Skeletal muscle satellite cell (primary cell): ENCODE data around the gene SYT9.

ENCODE experiments used
- H3K27me3 ChIP-seq: 2 replicates; pipeline ENCODE4 v1.7.0; 2013; ENCODE audit warnings: low read length; ENCODE audit not compliant: control insufficient read depth, insufficient read depth
- H3K36me3 ChIP-seq: 2 replicates; pipeline ENCODE4 v1.7.0; 2013; ENCODE audit warnings: mild to moderate bottlenecking, control low read depth, low read length; ENCODE audit not compliant: insufficient read depth
- H3K4me1 ChIP-seq: 2 replicates; pipeline ENCODE4 v1.7.0; 2013; ENCODE audit warnings: low read length; ENCODE audit not compliant: control insufficient read depth, insufficient read depth
- H3K4me2 ChIP-seq: 2 replicates; pipeline ENCODE4 v1.7.0; 2013; ENCODE audit warnings: mild to moderate bottlenecking, low read length
- H3K4me3 ChIP-seq: 2 replicates; pipeline ENCODE4 v1.7.0; 2013; ENCODE audit warnings: low read length
- H3K9ac ChIP-seq: 2 replicates; pipeline ENCODE4 v1.7.0; 2013; ENCODE audit warnings: mild to moderate bottlenecking, low read depth, low read length, moderate library complexity
- H3K9me3 ChIP-seq: replicated peaks from 2 replicates; pipeline ENCODE4 v1.7.0; 2013; ENCODE audit warnings: mild to moderate bottlenecking, control low read depth, low read length

Gene SYT9

DNA sequence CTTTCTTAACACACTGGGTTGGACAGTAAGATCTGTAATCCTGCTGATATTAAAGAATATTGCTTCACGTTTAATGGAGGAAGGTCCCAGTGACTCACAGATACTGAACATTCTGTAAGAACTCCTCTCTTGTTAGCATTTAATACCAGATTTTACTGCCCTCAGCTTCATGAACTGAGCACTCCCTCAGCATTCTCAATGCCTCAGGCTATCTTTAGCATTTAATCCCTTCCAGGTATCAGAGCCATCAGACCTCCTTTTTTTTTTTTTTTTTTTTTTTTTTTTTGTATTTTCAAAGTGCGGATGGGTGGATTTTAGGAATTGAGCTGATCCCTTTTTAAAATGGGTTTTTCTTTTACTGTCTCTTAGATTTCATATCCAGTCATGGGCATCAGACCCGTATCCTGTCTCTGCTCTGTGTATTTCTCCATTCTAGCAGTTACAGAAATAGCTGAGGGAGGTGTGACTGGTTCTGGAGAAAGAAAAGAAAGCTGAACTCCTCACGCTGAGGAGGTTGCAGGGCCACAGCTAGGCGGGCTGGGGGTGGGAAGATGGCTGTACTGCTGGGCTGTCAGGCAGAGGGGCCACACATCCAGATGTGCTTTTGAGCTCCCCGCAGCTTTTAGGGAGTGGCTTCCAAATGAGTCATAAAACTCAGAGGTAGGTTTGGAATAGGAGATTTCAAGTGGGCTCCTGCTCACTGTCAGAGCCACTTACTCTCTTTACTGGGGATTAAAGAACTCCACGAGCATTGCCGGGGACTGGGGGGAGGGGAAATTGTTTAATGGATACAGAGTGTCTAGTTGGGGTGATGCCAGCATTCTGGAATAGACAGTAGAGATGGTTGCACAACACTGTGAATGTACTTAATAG is 97.0 kb downstream of the SYT9 start:
- H3K4me2 ChIP-seq: no peak overlapping the region
- no peaks in the 10 kb centered on the region for H3K9me3 ChIP-seq
- H3K4me1 ChIP-seq: no peaks in the 10 kb centered on the region
- H3K4me3 ChIP-seq: no peak overlapping the region
- H3K36me3 ChIP-seq: no peaks in the 10 kb centered on the region
- no peaks in the 10 kb centered on the region for H3K27me3 ChIP-seq
- no peak overlapping the region for H3K9ac ChIP-seq

DNA sequence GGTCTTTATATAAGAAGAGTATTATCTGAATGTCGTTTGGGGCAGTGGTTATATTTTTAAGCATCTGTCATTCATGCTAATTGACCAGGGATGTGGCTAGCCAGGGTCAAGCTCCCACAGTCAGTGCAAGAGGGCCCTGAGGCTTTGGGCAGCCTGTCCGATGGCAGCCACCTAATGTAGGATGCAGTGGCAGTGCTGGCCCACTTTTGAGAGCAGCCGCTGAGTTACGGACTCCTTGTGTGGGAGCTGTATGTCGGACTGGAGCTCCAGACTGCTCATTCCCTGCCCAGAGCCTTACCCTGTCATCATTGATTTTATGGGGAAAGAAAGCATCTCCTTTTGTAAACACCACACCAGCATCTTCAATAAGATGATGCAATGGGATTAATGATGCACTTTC is 99.5 kb downstream of the SYT9 start:
- no peaks in the 10 kb centered on the region for H3K9me3 ChIP-seq
- no peaks in the 10 kb centered on the region for H3K27me3 ChIP-seq
- H3K4me1 ChIP-seq: no peaks in the 10 kb centered on the region
- H3K9ac ChIP-seq: no peak overlapping the region
- no peak overlapping the region for H3K4me2 ChIP-seq
- no peak overlapping the region for H3K4me3 ChIP-seq
- no peaks in the 10 kb centered on the region for H3K36me3 ChIP-seq

DNA sequence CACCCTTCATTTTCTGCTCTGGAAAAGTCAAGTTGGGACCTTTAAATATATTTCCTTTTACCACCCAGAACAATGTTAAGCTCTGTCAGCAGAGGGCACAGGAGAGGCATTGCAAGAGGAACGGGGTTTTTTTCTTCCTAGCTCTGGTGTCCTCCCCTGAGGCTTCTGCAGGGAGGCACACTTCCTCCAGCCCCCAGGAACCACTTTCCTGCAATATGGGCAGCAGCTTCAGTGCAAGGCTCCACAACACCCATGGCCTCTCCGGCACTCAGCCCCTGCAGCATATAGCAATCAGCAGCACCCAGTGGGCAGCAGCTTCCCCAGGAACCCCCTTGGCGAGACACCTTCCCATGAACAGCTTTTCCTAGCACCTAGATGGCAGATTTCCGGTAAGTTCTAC is 101.4 kb downstream of the SYT9 start:
- no peak overlapping the region for H3K9ac ChIP-seq
- no peak overlapping the region for H3K4me3 ChIP-seq
- no peaks in the 10 kb centered on the region for H3K36me3 ChIP-seq
- H3K27me3 ChIP-seq: no peaks in the 10 kb centered on the region
- no peak overlapping the region for H3K4me2 ChIP-seq
- H3K9me3 ChIP-seq: no peaks in the 10 kb centered on the region
- H3K4me1 ChIP-seq: no peaks in the 10 kb centered on the region

DNA sequence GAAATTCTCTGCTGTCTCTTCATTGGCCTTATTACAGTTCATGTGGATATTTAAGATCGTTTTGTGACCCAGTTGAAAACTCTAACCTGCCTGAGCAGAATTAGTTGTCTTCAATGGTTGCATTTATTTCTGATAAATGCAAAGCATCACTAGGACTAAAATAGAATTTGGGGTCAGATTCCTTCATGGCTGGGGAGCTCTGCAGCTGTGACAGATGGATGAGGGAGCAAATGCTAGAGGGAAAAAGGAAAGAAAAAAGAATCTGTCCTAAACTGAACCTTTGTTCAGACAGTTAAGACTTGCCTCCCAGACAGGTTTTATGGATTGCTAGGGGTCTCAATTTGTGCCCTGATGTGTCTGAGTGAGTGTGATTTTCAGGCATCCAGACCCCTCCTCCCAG is 113.0 kb downstream of the SYT9 start:
- H3K4me2 ChIP-seq: no peak overlapping the region
- no peaks in the 10 kb centered on the region for H3K4me1 ChIP-seq
- H3K4me3 ChIP-seq: no peak overlapping the region
- H3K9ac ChIP-seq: no peak overlapping the region
- H3K27me3 ChIP-seq: no peaks in the 10 kb centered on the region
- H3K9me3 ChIP-seq: no peaks in the 10 kb centered on the region
- H3K36me3 ChIP-seq: no peaks in the 10 kb centered on the region

DNA sequence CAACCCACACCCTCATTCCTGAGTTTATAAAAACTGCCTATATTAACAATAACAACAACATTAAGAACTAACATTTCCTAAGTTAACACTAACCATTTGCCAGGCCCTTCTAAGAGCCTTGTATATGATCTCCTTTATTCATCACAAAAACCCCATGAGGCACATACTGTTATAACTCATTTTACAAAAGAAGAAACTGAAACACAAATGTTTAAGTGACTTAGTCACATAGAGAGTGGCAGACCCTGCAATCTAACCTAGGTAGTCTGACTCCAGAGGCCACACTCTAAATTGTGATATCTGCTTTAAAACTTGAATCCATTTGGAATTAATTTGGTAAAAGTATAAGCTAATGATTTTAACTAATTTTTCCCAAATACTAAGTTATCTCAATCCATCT is 116.1 kb downstream of the SYT9 start:
- Histone ChIP-seq H3K27me3 (no peaks in the 10 kb centered on the region), H3K36me3 (no peaks in the 10 kb centered on the region), H3K4me2 (no peak overlapping the region), H3K4me3 (no peak overlapping the region), H3K4me1 (no peaks in the 10 kb centered on the region), H3K9me3 (no peaks in the 10 kb centered on the region), H3K9ac (no peak overlapping the region)

DNA sequence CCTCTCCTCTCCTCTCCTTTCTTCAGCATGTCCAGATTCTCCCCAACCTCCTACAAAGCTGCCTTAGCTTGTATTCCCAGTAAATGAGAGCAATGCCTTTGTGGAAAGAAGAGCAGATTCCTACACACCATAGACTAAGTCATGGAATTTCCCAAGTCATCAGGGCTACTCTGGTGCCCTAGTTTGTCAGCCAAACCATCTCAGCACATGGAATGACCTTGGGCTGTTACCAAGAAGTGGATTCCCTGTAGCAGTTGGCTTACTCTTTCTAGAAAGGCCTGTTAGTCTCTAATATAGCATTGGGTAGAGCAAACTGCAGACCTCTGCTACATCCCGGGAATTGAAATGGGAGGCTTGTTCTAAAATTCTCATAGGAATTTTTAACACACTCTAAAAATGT is 124.7 kb downstream of the SYT9 start:
- Histone ChIP-seq H3K27me3 (no peaks in the 10 kb centered on the region), H3K4me3 (no peak overlapping the region), H3K9me3 (no peaks in the 10 kb centered on the region), H3K36me3 (no peaks in the 10 kb centered on the region), H3K4me2 (no peak overlapping the region), H3K9ac (no peak overlapping the region), H3K4me1 (no peaks in the 10 kb centered on the region)

DNA sequence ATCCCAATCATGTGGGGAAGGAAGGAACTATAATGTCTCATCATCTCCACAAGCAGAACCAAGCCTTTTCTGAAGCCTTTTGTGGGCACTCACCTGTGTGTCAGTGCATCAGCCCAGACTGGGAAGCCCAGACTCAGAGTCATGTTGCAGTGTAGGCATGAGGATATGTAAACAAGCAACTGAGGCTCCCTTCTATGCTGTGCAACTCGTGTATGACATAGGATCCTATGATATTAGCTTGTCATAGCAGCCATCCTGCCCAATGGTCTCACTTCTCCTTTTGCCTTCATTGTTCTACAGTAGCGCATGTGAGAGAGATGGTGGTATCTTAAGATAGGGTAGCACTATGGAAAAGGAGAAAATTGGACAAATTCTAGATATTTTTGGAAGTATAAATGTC is 130.2 kb downstream of the SYT9 start:
- Histone ChIP-seq H3K4me1 (no peaks in the 10 kb centered on the region), H3K36me3 (no peaks in the 10 kb centered on the region), H3K4me2 (no peak overlapping the region), H3K4me3 (no peak overlapping the region), H3K9ac (no peak overlapping the region), H3K27me3 (no peaks in the 10 kb centered on the region), H3K9me3 (no peaks in the 10 kb centered on the region)

DNA sequence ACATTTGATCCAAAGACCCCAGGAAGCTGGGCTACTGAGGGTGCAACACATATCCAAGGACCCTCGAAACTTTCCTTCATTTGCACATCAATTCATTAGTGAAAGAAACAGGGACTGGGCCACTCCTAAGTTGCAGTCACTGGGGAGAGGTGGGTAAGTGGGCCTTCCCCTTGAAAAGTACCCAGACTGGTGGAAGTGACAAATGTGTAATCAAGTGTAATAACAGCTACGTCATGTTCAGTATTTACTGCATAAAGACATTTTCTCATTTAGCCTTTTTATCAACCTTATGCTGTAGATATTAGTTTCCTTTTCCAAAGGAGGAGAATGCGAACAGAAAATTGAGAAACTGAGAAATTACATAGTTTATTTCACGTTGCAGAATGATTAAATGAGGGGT is 131.7 kb downstream of the SYT9 start:
- Histone ChIP-seq H3K9me3 (no peaks in the 10 kb centered on the region), H3K9ac (no peak overlapping the region), H3K36me3 (no peaks in the 10 kb centered on the region), H3K4me2 (no peak overlapping the region), H3K4me3 (no peak overlapping the region), H3K27me3 (no peaks in the 10 kb centered on the region), H3K4me1 (no peaks in the 10 kb centered on the region)

DNA sequence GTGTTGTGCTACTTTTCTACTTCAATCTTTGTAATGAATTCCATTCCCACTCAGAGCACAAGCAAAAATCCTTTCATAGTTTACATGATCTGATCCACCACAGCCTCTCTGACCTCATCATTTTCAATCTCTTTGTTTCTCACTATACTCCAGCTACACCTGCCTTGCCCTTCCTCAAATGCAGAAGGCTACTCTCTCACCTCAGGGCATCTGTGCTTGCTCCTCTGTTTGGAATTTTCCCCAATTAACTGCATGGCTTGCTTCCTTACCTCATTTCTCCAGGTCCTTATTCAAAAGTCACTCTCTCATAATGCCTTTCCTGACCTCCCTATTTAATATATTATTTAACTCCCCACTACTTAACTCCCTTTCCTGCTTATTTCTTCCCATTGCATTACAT is 133.0 kb downstream of the SYT9 start:
- H3K36me3 ChIP-seq: no peaks in the 10 kb centered on the region
- no peak overlapping the region for H3K4me3 ChIP-seq
- H3K9me3 ChIP-seq: no peaks in the 10 kb centered on the region
- no peak overlapping the region for H3K4me2 ChIP-seq
- no peak overlapping the region for H3K9ac ChIP-seq
- H3K27me3 ChIP-seq: no peaks in the 10 kb centered on the region
- no peaks in the 10 kb centered on the region for H3K4me1 ChIP-seq

DNA sequence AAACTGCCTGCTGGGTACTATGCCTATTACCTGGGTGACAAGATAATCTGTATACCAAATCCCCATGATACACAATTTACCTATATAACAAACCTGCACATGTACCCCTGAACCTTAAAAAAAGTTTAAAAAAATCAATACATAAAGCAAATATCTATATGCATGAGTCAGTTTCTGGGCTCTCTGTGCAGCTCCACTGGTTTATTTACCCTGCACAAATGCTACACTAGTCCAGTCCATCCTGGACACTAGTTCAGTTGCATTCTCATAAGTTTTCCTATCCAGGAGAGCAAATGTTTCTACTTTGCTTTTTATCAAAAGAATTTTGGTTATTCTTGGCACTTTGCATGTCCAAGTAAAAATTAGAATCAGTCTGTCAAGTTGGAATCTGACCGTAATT is 133.8 kb downstream of the SYT9 start:
- H3K36me3 ChIP-seq: no peaks in the 10 kb centered on the region
- no peaks in the 10 kb centered on the region for H3K4me1 ChIP-seq
- H3K4me3 ChIP-seq: no peak overlapping the region
- no peaks in the 10 kb centered on the region for H3K9me3 ChIP-seq
- no peaks in the 10 kb centered on the region for H3K27me3 ChIP-seq
- no peak overlapping the region for H3K9ac ChIP-seq
- no peak overlapping the region for H3K4me2 ChIP-seq

DNA sequence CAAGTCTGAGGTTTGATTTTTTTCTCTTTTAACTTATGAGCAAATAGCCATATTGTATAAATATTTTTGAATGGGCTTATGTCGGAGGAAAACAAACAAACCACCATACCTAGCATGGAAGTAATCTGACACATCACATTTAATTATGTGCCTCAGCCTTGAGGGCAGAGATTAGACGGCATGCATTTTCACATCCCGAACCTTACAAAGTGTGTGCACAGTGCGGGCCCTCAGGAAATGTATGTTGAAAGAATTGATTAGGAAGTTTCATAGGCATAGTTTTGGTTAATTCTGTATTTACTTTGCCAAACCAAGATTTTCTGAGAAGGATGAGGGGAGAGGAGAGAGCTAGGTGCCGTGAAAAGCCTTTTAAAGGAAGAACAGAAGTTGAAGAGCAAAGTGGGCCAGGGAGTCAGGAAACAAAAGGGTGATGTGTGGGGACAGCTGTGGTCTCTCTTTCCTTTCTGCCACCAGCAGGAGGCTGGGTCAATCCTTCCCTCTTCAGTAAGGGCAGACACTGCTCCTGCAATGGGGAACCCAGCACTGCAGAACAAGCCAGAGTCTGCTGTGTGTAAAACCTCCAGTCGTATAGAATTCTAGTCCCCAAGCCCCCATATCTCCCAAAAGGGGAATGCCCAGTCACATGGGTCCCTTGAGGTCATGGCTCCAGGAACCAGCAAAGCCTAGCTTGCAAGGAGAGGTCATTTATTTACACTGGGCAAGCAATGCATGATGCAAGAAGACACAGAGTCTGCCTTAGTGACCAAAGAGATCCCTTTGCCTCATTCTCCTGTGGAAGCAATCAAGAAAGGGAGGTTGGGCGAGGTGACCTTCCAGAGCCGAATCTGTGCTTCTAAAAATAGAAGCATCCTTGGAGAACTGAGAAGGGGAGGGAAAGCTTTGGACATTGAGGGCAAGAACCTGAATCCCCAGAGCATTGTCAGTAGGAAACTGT is 162.5 kb downstream of the SYT9 start:
- no peak overlapping the region for H3K4me2 ChIP-seq
- H3K36me3 ChIP-seq: no peaks in the 10 kb centered on the region
- H3K9ac ChIP-seq: no peak overlapping the region
- H3K9me3 ChIP-seq: no peaks in the 10 kb centered on the region
- H3K4me1 ChIP-seq: no peaks in the 10 kb centered on the region
- no peaks in the 10 kb centered on the region for H3K27me3 ChIP-seq
- H3K4me3 ChIP-seq: no peak overlapping the region
